OCI-LY7 (cell line): ENCODE data around the gene MAN1A1. TPM values are rescaled to one million over a fixed set of nuclear protein-coding genes. Genes with fewer than 3 reads are reported as not detected.

Source experiments
- BruUV-seq: library from RNA; stranded (reverse); fragments of 400-500 nt; replicated peaks from 2 replicates; lab custom pipeline; 2021; lab: Mats Ljungman, UMichigan
- CTCF ChIA-PET: fragments of 300-600 bp; sonication (Branson Sonifier 250); formaldehyde crosslinking; loops from one replicate; lab custom pipeline; 2022; ENCODE audit warnings: antibody characterized with exemption; ENCODE audit not compliant: unreplicated experiment; lab: Charles Lee
- POLR2A ChIA-PET: fragments of 300-600 bp; sonication (Branson Sonifier 250); formaldehyde crosslinking; loops from one replicate; lab custom pipeline; 2022; ENCODE audit warnings: antibody characterized with exemption; lab: Charles Lee
- DNase-seq: peaks from one replicate; pipeline ENCODE4 v3.0.0-alpha.2; 2015; ENCODE audit warnings: low spot score
- H2AFZ ChIP-seq: fragments of 200-600 bp; sonication (generic), shearing (Covaris generic); 2 replicates; pipeline ENCODE4 v1.6.1; 2014; ENCODE audit warnings: mild to moderate bottlenecking, antibody characterized with exemption, low read length, moderate library complexity
- H3K27ac ChIP-seq: fragments of 200-600 bp; sonication (generic); 2 replicates; pipeline ENCODE4 v1.5.1; 2014; ENCODE audit warnings: mixed run types, low read depth, mild to moderate bottlenecking, moderate library complexity, low read length, inconsistent platforms; ENCODE audit not compliant: poor library complexity, severe bottlenecking
- H3K36me3 ChIP-seq: fragments of 200-600 bp; sonication (generic); 2 replicates; pipeline ENCODE4 v1.6.1; 2014; ENCODE audit warnings: mild to moderate bottlenecking, antibody characterized with exemption, low read length, moderate library complexity, mixed read lengths; ENCODE audit not compliant: insufficient read depth
- H3K4me1 ChIP-seq: fragments of 200-600 bp; sonication (generic); 2 replicates; pipeline ENCODE4 v1.5.1; 2014; ENCODE audit warnings: mild to moderate bottlenecking, low read length; ENCODE audit not compliant: insufficient read depth, poor library complexity, severe bottlenecking
- H3K4me2 ChIP-seq: fragments of 200-600 bp; sonication (generic); 2 replicates; pipeline ENCODE4 v1.6.1; 2014; ENCODE audit warnings: mild to moderate bottlenecking, low read length
- H3K4me3 ChIP-seq: fragments of 200-600 bp; sonication (generic); 2 replicates; pipeline ENCODE4 v1.5.1; 2014; ENCODE audit warnings: mild to moderate bottlenecking, low read depth, low read length; ENCODE audit not compliant: poor library complexity, severe bottlenecking
- H3K79me2 ChIP-seq: fragments of 200-600 bp; sonication (generic); 2 replicates; pipeline ENCODE4 v1.6.1; 2016; ENCODE audit warnings: low read depth, mild to moderate bottlenecking, low read length, moderate library complexity, mixed read lengths; ENCODE audit not compliant: insufficient read depth
- H3K9me2 ChIP-seq: fragments of 200-600 bp; sonication (generic); 2 replicates; pipeline ENCODE4 v1.6.1; 2016; ENCODE audit warnings: mild to moderate bottlenecking, low read length, mixed read lengths; ENCODE audit not compliant: insufficient read depth
- H3K9me3 ChIP-seq: fragments of 200-600 bp; sonication (generic); 2 replicates; pipeline ENCODE4 v1.6.1; 2014; ENCODE audit warnings: mild to moderate bottlenecking, mixed run types, low read length, mixed read lengths
- H4K20me1 ChIP-seq: fragments of 200-600 bp; sonication (generic); 2 replicates; pipeline ENCODE4 v1.6.1; 2014; ENCODE audit warnings: mild to moderate bottlenecking, antibody characterized with exemption, low read length, moderate library complexity, mixed read lengths; ENCODE audit not compliant: insufficient read depth
- EZH2phosphoT487 ChIP-seq: fragments of 200-600 bp; sonication (generic); IDR thresholded peaks from 2 replicates; pipeline ENCODE4 v1.6.1; 2018; ENCODE audit warnings: low read depth, borderline replicate concordance, mild to moderate bottlenecking, mixed run types, antibody characterized with exemption, low read length, moderate library complexity, mixed read lengths
- intact Hi-C: fragments of 100-400 bp; cut with micrococcal nuclease; formaldehyde crosslinking; loops from one replicate; pipeline ENCODE4 v1.10.0; 2022; ENCODE audit not compliant: unreplicated experiment
- total RNA-seq, 2 experiments: library from RNA; depleted of rRNA in 1 of 2; stranded (reverse); fragments of >200 nt in 1 of 2; shearing (Covaris generic) in 1 of 2; gene quantifications; 2 replicates each; pipeline ENCODE4 v1.2.3, GENCODE V29; 2014 to 2022
- TF ChIP-seq, protein P1 (sequence below): fragments of 200-600 bp; sonication (generic); conservative IDR thresholded peaks from 2 replicates; pipeline ENCODE4 v1.5.1; 2014; ENCODE audit warnings: mild to moderate bottlenecking, antibody characterized with exemption, low read length, moderate library complexity, mixed read lengths

The MAN1A1 gene
- total RNA-seq, 2 experiments from 2014 or later: 72.4 to 74.3 TPM

- peak; percentile 28 for DNase-seq
- no peak overlapping the region for H3K4me2 ChIP-seq
- H2AFZ ChIP-seq: no peak overlapping the region
- intact Hi-C loops: loop anchor here (5.0 kb wide), 2 partner anchors 412 to 647 kb away; no protein-coding TSS in a partner anchor
- CTCF ChIA-PET: no interaction called here
- no peak overlapping the region for H3K27ac ChIP-seq
- H4K20me1 ChIP-seq: peaks cover 73% of the 10 kb centered on the region
- no peak overlapping the region for H3K4me3 ChIP-seq
- BruUV-seq: no TSS peak
- peaks cover 40% of the 10 kb centered on the region for H3K4me1 ChIP-seq
- no peaks in the 10 kb centered on the region for H3K9me3 ChIP-seq
- H3K79me2 ChIP-seq: peaks cover 100% of the 10 kb centered on the region
- no peaks in the 10 kb centered on the region for H3K9me2 ChIP-seq
- peaks cover 98% of the 10 kb centered on the region for H3K36me3 ChIP-seq
- TF ChIP-seq, protein P1, sequence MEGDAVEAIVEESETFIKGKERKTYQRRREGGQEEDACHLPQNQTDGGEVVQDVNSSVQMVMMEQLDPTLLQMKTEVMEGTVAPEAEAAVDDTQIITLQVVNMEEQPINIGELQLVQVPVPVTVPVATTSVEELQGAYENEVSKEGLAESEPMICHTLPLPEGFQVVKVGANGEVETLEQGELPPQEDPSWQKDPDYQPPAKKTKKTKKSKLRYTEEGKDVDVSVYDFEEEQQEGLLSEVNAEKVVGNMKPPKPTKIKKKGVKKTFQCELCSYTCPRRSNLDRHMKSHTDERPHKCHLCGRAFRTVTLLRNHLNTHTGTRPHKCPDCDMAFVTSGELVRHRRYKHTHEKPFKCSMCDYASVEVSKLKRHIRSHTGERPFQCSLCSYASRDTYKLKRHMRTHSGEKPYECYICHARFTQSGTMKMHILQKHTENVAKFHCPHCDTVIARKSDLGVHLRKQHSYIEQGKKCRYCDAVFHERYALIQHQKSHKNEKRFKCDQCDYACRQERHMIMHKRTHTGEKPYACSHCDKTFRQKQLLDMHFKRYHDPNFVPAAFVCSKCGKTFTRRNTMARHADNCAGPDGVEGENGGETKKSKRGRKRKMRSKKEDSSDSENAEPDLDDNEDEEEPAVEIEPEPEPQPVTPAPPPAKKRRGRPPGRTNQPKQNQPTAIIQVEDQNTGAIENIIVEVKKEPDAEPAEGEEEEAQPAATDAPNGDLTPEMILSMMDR: no peak
- POLR2A ChIA-PET: no interaction called here
Observed at GRCh38 chr6:119330520-119331113, 18.9 kb downstream of the MAN1A1 start.

DNA sequence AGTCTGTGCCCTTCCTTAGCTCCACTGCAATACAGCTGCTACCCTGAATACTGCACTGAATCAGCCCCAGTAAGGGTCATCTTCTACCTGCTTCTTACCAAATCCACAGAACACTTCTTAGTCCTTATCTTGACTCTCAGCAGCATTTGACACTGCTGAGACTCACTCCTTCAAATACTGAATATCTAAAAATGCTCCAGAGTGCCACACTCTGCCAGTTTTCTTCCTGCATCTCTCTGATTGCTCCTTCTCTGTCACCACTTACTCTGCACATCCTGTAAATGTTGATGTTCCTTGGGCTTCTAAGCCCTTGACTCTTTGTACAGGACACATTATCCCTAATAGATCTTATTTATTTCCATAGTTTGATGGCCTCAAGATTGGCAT lies 19.8 kb downstream of the MAN1A1 start:
- Histone ChIP-seq H3K36me3 (peaks cover 98% of the 10 kb centered on the region), H3K4me2 (no peak overlapping the region), H2AFZ (no peak overlapping the region), H3K4me1 (peaks cover 33% of the 10 kb centered on the region), H3K9me3 (no peaks in the 10 kb centered on the region), H3K4me3 (no peak overlapping the region), H3K79me2 (peaks cover 100% of the 10 kb centered on the region), H4K20me1 (peaks cover 69% of the 10 kb centered on the region), H3K27ac (no peak overlapping the region), H3K9me2 (no peaks in the 10 kb centered on the region)
- POLR2A ChIA-PET: interaction anchor here (0.5 kb wide), 1 partner anchor 318 kb away, joined by 3 read pairs; no protein-coding TSS in a partner anchor
- no peak for TF ChIP-seq EZH2phosphoT487
- TF ChIP-seq, protein P1: no peak
- no peak for DNase-seq
- CTCF ChIA-PET: no interaction called here
- no TSS peak for BruUV-seq
- intact Hi-C loops: loop anchor here (5.0 kb wide), 2 partner anchors 413 to 648 kb away; no protein-coding TSS in a partner anchor
